Natural killer cell (primary cell): ENCODE results near the gene PSME2. TPM values are rescaled to one million over a fixed set of nuclear protein-coding genes. Genes with fewer than 3 reads are reported as not detected.

Source experiments
- ATAC-seq, 3 donors: fragments of 150-1000 bp in 2 of 3; fragments of 200-7000 bp in 1 of 3; cut with Tn5 transposase; 1 replicate in 1 of 3; 2 replicates in 2 of 3; pipeline ENCODE4 v1.10.0; 2021; ENCODE audit warnings: mild to moderate bottlenecking in 2 of 3, moderate library complexity in 2 of 3
- DNase-seq, 2 donors: peaks; one replicate each; pipeline versions ENCODE4 v3.0.0 to v3.0.0-alpha.2; 2013 to 2021; ENCODE audit warnings: mixed read lengths in 1 of 2
- H3K27ac ChIP-seq: one replicate; pipeline ENCODE4 v1.5.1; 2013; ENCODE audit warnings: mild to moderate bottlenecking, low read length
- H3K27me3 ChIP-seq: one replicate; pipeline ENCODE4 v1.6.1; 2013; ENCODE audit warnings: low read length; ENCODE audit not compliant: control insufficient read depth, insufficient read depth
- H3K36me3 ChIP-seq: one replicate; pipeline ENCODE4 v1.6.1; 2013; ENCODE audit warnings: low read length; ENCODE audit not compliant: control insufficient read depth, insufficient read depth
- H3K4me1 ChIP-seq: one replicate; pipeline ENCODE4 v1.6.1; 2013; ENCODE audit warnings: low read length; ENCODE audit not compliant: control insufficient read depth, insufficient read depth
- H3K4me3 ChIP-seq: one replicate; pipeline ENCODE4 v1.5.1; 2013; ENCODE audit warnings: low read length
- H3K9me3 ChIP-seq: one replicate; pipeline ENCODE4 v1.6.1; 2013; ENCODE audit warnings: low read length; ENCODE audit not compliant: control insufficient read depth, insufficient read depth
- H3K27ac Mint-ChIP-seq, 2 donors: one replicate each; pipeline ENCODE4 v1.8.0; 2022; ENCODE audit warnings: mild to moderate bottlenecking in 2 of 2, mixed read lengths in 2 of 2, moderate library complexity in 1 of 2
- H3K27me3 Mint-ChIP-seq, 2 donors: one replicate each; pipeline ENCODE4 v1.8.0; 2022; ENCODE audit warnings: low read depth in 2 of 2, mixed read lengths in 2 of 2
- H3K36me3 Mint-ChIP-seq: one replicate; pipeline ENCODE4 v1.8.0; 2022; ENCODE audit warnings: mixed read lengths
- H3K4me1 Mint-ChIP-seq, 2 donors: one replicate each; pipeline ENCODE4 v1.8.0; 2022; ENCODE audit warnings: mixed read lengths in 2 of 2
- H3K4me3 Mint-ChIP-seq: one replicate; pipeline ENCODE4 v1.8.0; 2022; ENCODE audit warnings: mild to moderate bottlenecking, moderate library complexity, mixed read lengths
- H3K9me3 Mint-ChIP-seq, 2 donors: one replicate each; pipeline ENCODE4 v1.8.0; 2022; ENCODE audit warnings: mixed read lengths in 2 of 2
- CTCF ChIP-seq: fragments of 200-600 bp; IDR thresholded peaks from one replicate; pipeline ENCODE4 v1.8.0; 2022; ENCODE audit warnings: antibody characterized with exemption
- WGBS: methylation state at CpG from one replicate; pipeline ENCODE4 v1.1.7; 2013; ENCODE audit warnings: missing lambda C conversion rate; ENCODE audit not compliant: insufficient coverage; 5-methylcytosine and 5-hydroxymethylcytosine counted together
- intact Hi-C: fragments of 100-400 bp; cut with micrococcal nuclease; formaldehyde crosslinking; loops from one replicate; pipeline ENCODE4 v1.14.2; 2022
- total RNA-seq, 4 donors: library from RNA; stranded (reverse); fragments of 120-200 nt in 1 of 4; gene quantifications; one replicate each; pipeline versions ENCODE4 v1.2.3 to v1.2.4, GENCODE V29; 2013 to 2022

PSME2 gene
- total RNA-seq, 3 donors from 2014 or later (not counting 1 experiment from before 2014, with no cell fraction given), result 193 to 237 (median 234) TPM

- WGBS, result 95% methylated on average over 15 of the region's 15 CpGs
Observed at GRCh38 chr14:24131549-24131966, 14.9 kb downstream of the PSME2 start.

GRCh38 chr14:24130717-24131548 is 15.5 kb downstream of the PSME2 start:
- no peak for DNase-seq
- no peak overlapping the region for H3K27ac ChIP-seq
- no peak overlapping the region for H3K4me3 ChIP-seq
- no peaks in the 10 kb centered on the region for H3K36me3 ChIP-seq
- H3K4me1 Mint-ChIP-seq, result peaks cover 8 to 9% of the 10 kb centered on the region in 2 donors
- no peaks in the 10 kb centered on the region for H3K27me3 ChIP-seq
- ATAC-seq, result no peak
- no peaks in the 10 kb centered on the region for H3K9me3 Mint-ChIP-seq
- H3K9me3 ChIP-seq, result no peaks in the 10 kb centered on the region
- H3K4me1 ChIP-seq, result peaks cover 13% of the 10 kb centered on the region
- H3K4me3 Mint-ChIP-seq, result no peak overlapping the region
- H3K27me3 Mint-ChIP-seq, result no peaks in the 10 kb centered on the region
- TF ChIP-seq CTCF, result no peak
- 75% methylated on average over 7 of the region's 7 CpGs for WGBS
- intact Hi-C loops, result loop anchor here (10.0 kb wide), 1 partner anchor 1206 kb away; the partner anchor contains the start of gene PRMT5
- no peak overlapping the region for H3K27ac Mint-ChIP-seq
- no peaks in the 10 kb centered on the region for H3K36me3 Mint-ChIP-seq

More at GRCh38 chr14:24131549-24131966, 14.9 kb downstream of the PSME2 start:
- no peak overlapping the region for H3K4me3 ChIP-seq
- DNase-seq (no peak), ATAC-seq (no peak)
- peaks cover 9 to 11% of the 10 kb centered on the region in 2 donors for H3K4me1 Mint-ChIP-seq
- no peak for TF ChIP-seq CTCF
- no peaks in the 10 kb centered on the region for H3K36me3 ChIP-seq
- H3K4me3 Mint-ChIP-seq, result no peak overlapping the region
- H3K9me3 Mint-ChIP-seq, result no peaks in the 10 kb centered on the region
- intact Hi-C loops, result loop anchor here (10.0 kb wide), 1 partner anchor 1207 kb away; the partner anchor contains the start of gene PRMT5
- H3K27ac Mint-ChIP-seq, result no peak overlapping the region
- H3K36me3 Mint-ChIP-seq, result no peaks in the 10 kb centered on the region
- H3K9me3 ChIP-seq, result no peaks in the 10 kb centered on the region
- H3K27ac ChIP-seq, result no peak overlapping the region
- H3K4me1 ChIP-seq, result peaks cover 16% of the 10 kb centered on the region
- H3K27me3 ChIP-seq, result no peaks in the 10 kb centered on the region
- no peaks in the 10 kb centered on the region for H3K27me3 Mint-ChIP-seq

GRCh38 chr14:24130380-24130716 is 16.1 kb downstream of the PSME2 start, which contains the start of gene FITM1:
Gene FITM1, plus strand, starts transcription at chr14:24130659. Its CDS starts 905 bp downstream, at chr14:24131564.
- TF ChIP-seq CTCF, result no peak
- Histone ChIP-seq H3K9me3 (no peaks in the 10 kb centered on the region), H3K27me3 (no peaks in the 10 kb centered on the region), H3K27ac (no peak within 1 kb of the TSS), H3K36me3 (no peaks in the 10 kb centered on the region), H3K4me1 (peaks cover 9% of the 10 kb centered on the region), H3K4me3 (no peak within 1 kb of the TSS)
- intact Hi-C loops, result loop anchor here (10.0 kb wide), 1 partner anchor 1206 kb away; the partner anchor contains the start of gene PRMT5
- no peaks in the 10 kb centered on the region for H3K9me3 Mint-ChIP-seq
- no peak within 1 kb of the TSS for H3K4me3 Mint-ChIP-seq
- DNase-seq (no peak), ATAC-seq (no peak)
- peaks cover 4% of the 10 kb centered on the region in 2 donors for H3K4me1 Mint-ChIP-seq
- no peaks in the 10 kb centered on the region for H3K27me3 Mint-ChIP-seq
- H3K27ac Mint-ChIP-seq, result no peak within 1 kb of the TSS
- no peaks in the 10 kb centered on the region for H3K36me3 Mint-ChIP-seq
- 90% methylated on average over 5 of the region's 5 CpGs for WGBS
